ENCODE measurements around the gene VEGFA. TPM values are rescaled to one million over a fixed set of nuclear protein-coding genes. Genes with fewer than 3 reads are reported as not detected.

Gene VEGFA
- total RNA-seq, 1 experiment from 2014 or later: 77.5 TPM

DNA sequence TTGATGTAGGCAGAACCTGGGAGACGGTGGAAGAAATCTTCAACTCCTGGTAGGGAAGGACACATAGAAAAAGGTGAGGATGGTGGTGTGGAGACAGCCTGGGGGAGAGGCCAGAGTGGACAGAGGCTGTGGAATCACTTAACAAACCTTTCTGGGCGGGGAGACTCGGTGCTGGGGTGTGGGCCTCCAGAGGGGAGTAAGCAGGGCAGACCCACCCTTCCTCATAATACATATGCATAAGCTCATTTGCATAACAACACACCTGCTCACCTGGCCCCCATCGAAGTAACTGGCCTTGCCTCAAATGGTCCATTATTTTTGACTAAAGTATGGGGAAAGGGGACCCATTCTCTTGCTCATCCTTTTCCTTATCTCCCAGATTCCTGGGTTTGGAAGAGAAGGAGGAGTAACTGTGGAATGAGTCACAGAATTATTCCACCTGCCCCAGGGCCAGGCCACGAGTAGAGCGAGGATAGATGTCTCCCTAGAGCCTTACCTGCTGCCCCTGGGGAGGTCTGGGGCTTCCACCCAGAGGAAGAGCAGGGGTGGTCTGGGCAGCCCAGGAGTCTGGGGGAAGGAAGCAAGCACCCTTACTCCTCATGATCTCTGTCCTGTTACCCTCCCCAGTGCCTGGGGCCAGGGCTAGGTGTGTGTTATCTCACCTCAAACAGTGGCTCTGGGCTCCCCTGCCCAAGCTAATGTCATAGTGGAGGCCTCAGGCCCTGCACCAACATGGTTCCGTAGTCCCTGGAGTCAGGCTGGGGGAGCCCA is 10.7 kb upstream of the VEGFA start:
- no peak for DNase-seq (ENCODE audit: low read depth)

- no peak for DNase-seq (ENCODE audit: low read depth)
Observed at GRCh38 chr6:43759907-43760206, 10.2 kb upstream of the VEGFA start.

DNA sequence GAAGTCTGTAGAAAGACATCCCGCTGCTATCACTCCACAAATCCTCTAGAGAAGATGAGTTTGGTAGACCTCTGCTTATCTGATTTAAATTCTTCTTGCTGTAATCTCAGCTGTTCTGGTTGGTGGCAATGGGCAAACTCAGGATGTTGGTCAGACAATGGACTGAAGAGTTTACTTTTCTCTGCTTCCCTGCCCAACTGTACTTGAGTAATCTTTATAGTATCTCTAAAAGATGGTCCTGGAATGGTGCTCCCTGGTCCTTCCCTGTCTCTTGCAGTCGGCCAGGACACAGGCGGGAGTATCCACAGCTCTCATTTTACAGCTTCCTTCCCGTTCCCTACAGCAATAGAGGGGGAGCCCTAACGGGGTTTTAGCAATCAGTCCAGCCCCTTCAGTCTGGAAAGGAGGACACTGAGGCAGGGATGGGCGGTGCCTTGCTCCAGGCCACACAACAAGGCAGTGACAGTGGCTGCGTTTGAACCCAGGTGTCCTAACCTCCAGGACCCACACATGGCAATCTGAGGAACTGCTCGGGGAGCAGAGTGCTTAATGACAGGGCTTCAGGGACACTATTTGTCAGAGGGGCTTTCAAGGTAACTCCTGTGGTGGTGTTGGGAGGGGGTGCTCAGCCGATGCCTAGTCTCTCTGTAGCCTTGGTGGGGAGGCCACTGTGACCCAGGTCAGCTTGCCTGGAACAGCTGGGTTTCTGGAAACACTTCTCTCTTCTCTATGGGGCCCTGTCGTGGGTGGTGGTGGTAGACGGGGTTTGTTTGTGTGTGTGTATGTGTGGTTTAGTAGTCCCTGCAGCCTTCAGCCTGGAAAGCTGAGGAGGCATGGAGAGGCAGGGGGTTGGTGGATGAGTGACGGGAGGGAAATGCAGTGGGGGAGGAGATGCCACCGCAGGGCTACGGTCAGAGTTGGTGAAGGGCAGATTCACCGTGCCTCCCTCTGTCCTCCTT is 9.5 kb upstream of the VEGFA start:
- DNase-seq (ENCODE audit: low read depth): no peak

DNA sequence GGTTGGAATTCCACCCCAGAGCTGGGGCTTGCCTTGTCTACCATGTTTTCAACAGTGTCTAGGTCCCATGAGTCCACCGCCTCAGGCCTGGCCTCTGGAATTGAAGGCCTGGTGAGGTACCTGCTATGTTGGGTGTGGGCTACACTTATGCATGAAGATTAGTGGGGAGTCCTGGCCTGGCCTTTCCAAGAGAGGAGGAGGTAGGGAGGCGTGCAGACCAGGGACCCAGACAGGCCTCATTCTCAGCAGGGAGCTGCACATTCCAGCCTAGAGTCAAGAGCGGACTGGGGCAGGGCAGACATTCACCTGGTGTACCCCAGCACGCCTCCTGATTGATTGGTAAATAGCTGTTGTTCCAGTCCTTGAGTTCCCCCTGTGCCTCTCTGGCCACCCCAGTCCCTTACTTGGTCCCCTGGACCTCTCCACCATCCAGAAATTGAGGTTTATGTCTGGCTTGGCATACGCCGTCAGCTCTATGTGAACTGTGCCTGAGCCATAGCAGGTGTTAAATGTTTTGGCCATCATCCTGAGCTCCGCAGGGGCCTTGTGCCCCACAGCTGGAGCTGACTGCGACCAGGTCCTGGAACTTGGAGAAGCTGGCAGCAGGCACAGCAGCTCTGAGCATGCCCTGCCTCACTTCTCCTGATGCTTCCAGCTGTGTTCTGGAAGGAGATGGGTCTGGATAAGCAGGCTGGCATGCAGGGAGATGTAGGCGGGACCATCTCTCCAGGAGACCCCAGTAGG is 8.2 kb upstream of the VEGFA start:
- no peak for DNase-seq (ENCODE audit: low read depth)

GRCh38 chr6:43762410-43762768 is 7.6 kb upstream of the VEGFA start:
- DNase-seq (ENCODE audit: low read depth): no peak

- DNase-seq (ENCODE audit: low read depth): peak; percentile 39
Observed at GRCh38 chr6:43762966-43763695, 6.9 kb upstream of the VEGFA start.

- no peak for DNase-seq (ENCODE audit: low read depth)
Observed at GRCh38 chr6:43763812-43764522, 6.0 kb upstream of the VEGFA start.

- no peak for DNase-seq (ENCODE audit: low read depth)
Observed at GRCh38 chr6:43764772-43765171, 5.2 kb upstream of the VEGFA start.

DNA sequence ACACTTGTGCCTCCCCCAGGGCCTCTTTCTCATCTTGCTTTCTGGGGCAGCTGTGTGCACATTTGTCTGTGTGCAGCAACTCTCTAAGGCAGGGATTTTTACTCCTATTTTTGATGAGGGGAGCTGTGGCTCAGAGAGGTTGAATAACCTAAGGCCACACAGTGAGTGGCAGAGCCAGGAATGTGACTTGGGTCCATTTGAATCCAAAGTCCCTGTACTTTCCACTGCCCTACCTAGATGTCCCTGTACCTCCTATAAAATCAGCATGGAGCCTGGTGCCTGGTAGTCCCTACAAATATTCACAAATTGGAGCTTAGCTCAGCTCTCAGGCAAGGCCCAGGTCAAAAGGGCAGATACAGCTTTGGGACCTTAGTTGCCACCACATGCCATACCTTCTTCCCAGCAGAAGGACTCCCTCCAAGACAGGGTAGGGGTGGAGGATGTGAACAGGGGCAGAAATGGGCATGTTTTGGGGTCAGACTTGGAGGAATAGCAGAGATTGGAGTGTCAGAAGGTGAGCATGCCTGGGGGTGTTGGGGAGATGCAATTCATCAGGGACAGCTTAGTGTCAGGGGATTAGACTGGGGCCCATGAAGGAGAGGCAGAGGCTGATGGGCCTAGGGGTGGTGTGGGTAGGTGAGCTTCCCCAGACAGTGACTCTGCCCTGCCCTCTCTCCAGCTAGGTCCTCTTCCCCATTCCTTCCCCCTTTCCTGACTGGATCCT is 4.1 kb upstream of the VEGFA start:
- DNase-seq (ENCODE audit: low read depth): no peak

- DNase-seq (ENCODE audit: low read depth): no peak
Observed at GRCh38 chr6:43766500-43766853, 3.5 kb upstream of the VEGFA start.

DNA sequence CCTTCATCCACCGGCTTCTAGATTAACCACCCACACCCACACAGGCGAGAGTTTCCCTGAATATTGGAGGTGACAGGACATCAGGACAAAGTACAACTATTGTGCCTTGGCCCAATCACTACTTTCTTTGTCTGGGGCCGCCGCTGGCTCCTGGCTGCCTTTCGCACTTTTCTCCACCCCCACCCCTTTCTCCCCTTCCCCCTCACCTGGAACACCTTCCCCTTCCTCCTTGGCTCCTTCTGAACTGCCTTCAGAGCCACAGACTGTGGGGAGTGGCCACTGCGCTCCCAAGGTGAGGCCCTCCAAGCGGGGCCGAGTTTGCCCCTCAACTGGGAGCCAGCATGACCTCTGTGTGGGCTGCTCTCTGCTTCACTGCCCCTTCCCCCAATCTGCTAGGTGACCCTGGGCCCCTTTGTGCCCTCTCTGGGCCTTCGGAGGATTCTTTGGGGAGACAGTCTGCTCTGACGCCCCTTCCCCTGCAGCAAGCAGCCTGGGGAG is 3.0 kb upstream of the VEGFA start:
- no peak for DNase-seq (ENCODE audit: low read depth)

GRCh38 chr6:43767553-43768505 is 2.2 kb upstream of the VEGFA start:
- DNase-seq (ENCODE audit: low read depth): no peak

GRCh38 chr6:43768506-43768860 is 1.5 kb upstream of the VEGFA start:
- no peak for DNase-seq (ENCODE audit: low read depth)

GRCh38 chr6:43768983-43769525 is 957 bp upstream of the VEGFA start:
- peak; percentile 48 for DNase-seq (ENCODE audit: low read depth)

- peak; percentile 69 for DNase-seq (ENCODE audit: low read depth)
Observed at GRCh38 chr6:43770372-43771209, 580 bp downstream of the VEGFA start.

DNA sequence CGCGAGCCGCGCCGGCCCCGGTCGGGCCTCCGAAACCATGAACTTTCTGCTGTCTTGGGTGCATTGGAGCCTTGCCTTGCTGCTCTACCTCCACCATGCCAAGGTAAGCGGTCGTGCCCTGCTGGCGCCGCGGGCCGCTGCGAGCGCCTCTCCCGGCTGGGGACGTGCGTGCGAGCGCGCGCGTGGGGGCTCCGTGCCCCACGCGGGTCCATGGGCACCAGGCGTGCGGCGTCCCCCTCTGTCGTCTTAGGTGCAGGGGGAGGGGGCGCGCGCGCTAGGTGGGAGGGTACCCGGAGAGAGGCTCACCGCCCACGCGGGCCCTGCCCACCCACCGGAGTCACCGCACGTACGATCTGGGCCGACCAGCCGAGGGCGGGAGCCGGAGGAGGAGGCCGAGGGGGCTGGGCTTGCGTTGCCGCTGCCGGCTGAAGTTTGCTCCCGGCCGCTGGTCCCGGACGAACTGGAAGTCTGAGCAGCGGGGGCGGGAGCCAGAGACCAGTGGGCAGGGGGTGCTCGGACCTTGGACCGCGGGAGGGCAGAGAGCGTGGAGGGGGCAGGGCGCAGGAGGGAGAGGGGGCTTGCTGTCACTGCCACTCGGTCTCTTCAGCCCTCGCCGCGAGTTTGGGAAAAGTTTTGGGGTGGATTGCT is 1.3 kb downstream of the VEGFA start:
- peak; percentile 70 for DNase-seq (ENCODE audit: low read depth)
